Measurements from ENCODE around the gene INPP5J.

INPP5J gene

DNA sequence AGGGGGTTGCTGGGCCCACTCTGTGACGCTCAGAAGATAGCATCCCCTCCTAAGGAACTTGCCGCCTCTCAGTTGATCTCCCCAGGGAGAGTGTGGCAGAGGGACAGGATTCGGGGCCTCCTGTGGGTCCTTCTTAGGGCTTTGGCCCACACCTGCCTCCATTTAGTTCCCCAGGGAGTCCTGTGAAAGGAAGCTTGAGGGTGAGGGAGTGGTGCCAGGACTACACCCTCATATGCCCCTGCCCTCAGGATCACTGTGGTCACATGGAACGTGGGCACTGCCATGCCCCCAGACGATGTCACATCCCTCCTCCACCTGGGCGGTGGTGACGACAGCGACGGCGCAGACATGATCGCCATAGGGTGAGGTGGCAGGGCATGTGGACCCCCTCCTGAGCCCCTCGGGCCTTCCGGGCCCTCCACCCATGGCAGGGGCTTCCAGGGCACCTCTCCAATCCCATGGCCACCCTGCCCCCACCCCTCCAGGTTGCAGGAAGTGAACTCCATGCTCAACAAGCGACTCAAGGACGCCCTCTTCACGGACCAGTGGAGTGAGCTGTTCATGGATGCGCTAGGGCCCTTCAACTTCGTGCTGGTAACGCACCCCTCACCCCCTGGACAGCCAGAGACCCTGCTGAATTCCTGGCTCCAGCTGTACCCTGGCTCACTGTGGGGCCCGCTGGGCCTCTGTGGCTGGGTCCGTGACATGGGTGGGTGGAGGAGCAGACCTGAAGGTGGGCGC lies 3.5 kb downstream of the INPP5J start:
- DNase-seq (ENCODE audit: low spot score) = no peak

DNA sequence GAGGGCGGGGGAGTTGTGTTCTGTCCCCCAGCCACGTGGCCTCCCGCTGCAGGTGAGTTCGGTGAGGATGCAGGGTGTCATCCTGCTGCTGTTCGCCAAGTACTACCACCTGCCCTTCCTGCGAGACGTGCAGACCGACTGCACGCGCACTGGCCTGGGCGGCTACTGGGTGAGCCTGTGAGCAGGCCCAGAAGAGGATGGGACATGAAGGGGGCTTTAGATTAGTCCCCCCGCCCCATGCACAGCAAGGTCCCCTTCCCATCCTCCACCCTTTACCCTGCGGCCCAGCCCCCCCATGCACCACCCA lies 4.1 kb downstream of the INPP5J start:
- no peak for DNase-seq (ENCODE audit: low spot score)

DNA sequence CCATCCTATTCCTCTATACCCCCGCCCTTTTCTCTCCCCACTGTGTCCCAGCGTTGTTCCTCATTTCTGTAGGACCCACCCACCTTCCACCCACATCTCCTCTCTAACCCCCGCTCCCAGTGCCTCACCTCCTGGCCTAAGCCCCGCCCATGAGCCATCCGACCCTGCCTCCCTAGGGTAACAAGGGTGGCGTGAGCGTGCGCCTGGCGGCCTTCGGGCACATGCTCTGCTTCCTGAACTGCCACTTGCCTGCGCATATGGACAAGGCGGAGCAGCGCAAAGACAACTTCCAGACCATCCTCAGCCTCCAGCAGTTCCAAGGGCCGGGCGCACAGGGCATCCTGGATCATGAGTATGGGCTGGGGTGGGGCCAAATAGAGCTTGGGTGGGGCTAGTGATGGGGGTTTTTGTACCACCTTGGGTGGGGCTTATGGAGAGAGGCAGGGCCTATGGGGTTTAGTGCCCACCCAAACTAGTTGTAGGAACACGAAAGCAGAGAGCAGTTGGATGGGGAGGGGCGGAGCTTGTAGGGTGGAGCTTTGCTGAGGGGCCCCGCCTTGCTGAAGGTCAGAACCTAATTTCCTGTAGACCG lies 4.5 kb downstream of the INPP5J start:
- no peak for DNase-seq (ENCODE audit: low spot score)

DNA sequence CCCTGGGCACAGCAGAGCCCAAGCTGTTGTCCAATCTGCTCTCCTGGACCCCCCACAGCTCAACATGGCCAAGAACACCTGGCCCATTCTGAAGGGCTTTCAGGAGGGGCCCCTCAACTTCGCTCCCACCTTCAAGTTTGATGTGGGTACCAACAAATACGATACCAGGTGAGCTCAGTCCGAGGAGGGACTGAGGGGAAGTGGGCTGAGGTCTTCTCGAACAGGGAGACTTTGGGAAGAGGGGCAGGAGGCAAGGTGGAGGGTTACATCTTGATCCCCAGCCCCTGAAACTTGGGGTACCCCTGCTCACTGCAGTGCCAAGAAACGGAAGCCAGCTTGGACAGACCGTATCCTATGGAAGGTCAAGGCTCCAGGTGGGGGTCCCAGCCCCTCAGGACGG lies 5.4 kb downstream of the INPP5J start:
- no peak for DNase-seq (ENCODE audit: low spot score)

DNA sequence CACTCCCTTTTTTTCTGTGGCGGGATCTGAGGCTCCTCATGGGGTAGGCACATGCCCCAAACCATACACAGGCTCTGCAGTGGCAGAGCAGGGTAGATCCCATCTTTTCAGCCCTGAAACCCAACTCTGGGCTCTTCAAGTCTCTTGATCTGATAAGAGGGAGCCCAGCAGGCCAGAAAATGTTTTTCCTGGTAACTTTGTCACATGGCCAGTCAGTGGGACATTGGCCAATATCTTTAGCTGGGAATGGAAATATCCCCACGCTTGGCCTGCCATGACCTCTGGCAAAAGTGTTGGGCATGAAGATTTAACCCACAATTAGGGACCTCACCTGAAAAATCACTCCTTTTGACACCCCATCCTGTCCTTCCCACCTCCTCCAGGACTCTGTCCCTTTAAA lies 8.1 kb downstream of the INPP5J start:
- no peak for DNase-seq (ENCODE audit: low spot score)

DNA sequence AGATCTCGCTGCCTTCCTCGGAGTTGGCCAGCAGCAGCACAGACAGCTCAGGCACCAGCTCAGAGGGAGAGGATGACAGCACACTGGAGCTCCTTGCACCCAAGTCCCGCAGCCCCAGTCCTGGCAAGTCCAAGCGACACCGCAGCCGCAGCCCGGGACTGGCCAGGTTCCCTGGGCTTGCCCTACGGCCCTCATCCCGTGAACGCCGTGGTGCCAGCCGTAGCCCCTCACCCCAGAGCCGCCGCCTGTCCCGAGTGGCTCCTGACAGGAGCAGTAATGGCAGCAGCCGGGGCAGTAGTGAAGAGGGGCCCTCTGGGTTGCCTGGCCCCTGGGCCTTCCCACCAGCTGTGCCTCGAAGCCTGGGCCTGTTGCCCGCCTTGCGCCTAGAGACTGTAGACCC lies 11.1 kb downstream of the INPP5J start:
- peak; percentile 28 for DNase-seq (ENCODE audit: low spot score)

DNA sequence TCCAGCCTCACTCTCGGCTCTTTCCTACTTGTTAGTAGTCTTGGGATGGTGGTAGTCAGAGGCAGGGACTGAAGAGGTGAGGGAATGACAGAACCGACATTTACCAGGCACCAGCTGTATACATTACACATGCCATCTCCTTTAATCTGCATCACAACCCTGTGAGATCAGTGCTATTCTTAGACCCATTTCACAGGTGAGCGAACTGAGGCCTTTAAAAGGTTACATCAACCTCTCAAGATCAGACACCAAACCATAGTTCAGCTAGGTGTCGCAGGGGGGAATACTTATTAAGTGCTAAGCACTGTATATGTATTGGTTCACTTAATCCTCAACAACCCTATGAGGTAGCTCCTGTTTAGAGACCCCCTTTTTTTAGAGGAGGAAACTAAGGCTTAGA lies 11.9 kb downstream of the INPP5J start:
- no peak for DNase-seq (ENCODE audit: low spot score)

DNA sequence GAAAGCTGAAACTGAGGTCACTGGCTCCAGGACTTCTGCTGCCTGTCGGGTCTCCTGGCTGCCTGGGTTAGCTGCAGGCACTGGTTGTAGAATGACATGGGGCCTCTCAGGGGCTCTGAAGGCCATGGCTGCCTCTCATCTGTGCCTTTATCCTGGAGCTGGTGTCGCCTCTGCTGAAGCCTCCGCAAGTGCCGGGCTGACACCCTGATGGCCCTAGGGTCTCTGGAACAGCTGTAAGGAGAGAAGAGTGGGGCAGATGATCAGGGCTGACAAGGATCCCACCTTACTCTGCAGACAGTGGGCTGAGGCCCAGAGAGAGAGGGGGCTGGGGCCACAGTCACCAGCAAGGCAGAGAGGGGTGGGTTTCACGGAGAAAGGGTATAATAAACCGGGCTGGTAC lies 12.9 kb downstream of the INPP5J start:
- DNase-seq (ENCODE audit: low spot score) = peak; percentile 15

DNA sequence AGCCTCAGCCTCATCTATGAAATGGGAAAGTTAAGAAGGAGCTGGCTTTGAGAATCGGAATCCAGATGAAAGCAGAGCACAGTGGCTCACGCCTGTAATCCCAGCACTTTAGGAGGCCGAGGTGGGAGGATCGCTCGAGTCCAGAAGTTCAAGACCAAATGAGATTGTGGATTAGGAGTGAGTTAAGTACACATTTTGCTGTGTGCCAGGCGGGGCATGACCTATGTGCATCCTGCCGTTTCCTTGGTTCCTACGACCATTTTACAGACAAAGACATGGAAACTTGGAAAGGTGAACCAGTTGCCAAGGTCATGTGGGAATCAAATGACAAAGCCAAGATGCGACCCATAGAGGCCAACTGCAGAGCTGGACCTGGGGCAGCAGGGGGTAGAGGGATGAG lies 13.4 kb downstream of the INPP5J start:
- no peak for DNase-seq (ENCODE audit: low spot score)

DNA sequence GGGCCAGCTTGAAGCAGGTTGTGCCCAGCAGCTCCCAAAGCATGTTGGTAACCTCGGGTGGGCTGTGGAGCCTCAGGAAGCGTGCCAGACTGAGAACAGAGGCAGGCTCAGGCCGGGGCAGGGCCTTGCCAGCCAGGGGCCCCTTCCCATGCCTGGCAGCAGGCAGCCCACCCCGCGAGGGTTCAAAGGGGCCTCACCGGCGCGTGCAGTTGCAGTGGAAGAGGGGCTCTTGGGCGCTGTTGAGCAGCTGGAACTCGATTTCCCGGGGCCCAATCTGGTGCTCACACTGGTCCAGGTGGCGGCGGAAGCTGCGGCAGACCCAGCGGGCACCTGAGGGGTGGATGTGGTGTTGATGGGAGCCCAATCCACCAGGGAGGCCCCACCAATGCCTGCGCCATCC lies 13.9 kb downstream of the INPP5J start:
- DNase-seq (ENCODE audit: low spot score) = no peak

DNA sequence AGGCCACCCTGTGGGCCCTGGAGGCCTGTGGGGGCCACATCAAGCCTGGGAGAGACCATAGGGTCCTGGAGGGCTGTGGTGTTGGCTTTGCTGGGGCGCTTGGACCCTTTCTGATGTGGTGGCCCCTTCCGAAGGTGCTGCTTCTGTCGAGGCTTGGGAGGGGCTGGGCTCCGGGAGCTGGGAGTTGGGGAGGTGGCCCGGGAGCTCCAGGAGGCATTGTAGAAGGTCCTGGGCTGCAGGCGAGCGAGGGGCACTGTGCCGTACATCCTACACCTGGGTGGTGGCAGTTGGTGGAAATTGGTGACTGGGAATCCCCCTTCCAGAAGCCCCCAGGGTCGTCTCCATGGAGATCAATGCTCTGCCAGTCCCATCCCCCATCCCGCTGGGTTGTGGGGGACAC lies 15.0 kb downstream of the INPP5J start:
- DNase-seq (ENCODE audit: low spot score) = no peak

DNA sequence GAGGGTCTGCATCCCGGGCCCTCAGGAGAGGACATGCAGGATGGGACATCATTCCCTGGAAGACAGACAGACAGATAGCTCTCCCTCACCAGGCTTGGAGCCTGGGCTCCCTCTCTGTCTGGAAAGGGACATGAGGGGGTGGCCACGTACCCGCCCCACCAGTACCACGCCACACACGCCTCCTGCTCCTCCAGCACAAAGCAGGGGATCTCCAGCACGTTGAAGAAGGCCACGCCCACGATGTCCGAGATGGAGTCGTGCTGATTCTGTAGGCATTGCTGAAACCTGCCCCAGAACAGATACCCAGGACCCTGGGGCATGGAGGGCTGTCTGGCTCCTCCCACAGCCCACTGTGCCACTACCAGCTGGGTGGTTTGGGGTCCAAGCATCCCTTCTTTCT lies 15.4 kb downstream of the INPP5J start:
- no peak for DNase-seq (ENCODE audit: low spot score)

DNA sequence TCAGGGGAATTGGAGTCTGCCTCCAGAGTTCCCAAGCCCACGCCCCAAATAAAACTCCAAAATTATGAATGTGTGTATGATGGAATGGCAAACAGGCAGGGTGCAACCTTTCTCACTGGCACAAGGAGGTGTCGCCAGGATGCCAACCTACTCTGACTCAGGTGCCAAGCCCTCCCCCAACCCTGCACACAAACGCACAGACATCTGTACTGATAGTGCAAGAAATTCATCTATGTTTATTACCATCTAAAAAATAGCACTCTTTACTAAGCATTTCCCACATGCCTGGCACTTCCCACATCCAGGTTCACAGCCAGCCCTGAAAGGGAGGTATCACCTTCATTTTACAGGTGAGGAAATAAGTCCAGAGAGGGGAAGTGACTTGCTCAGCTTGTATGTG lies 16.3 kb downstream of the INPP5J start:
- DNase-seq (ENCODE audit: low spot score) = no peak

DNA sequence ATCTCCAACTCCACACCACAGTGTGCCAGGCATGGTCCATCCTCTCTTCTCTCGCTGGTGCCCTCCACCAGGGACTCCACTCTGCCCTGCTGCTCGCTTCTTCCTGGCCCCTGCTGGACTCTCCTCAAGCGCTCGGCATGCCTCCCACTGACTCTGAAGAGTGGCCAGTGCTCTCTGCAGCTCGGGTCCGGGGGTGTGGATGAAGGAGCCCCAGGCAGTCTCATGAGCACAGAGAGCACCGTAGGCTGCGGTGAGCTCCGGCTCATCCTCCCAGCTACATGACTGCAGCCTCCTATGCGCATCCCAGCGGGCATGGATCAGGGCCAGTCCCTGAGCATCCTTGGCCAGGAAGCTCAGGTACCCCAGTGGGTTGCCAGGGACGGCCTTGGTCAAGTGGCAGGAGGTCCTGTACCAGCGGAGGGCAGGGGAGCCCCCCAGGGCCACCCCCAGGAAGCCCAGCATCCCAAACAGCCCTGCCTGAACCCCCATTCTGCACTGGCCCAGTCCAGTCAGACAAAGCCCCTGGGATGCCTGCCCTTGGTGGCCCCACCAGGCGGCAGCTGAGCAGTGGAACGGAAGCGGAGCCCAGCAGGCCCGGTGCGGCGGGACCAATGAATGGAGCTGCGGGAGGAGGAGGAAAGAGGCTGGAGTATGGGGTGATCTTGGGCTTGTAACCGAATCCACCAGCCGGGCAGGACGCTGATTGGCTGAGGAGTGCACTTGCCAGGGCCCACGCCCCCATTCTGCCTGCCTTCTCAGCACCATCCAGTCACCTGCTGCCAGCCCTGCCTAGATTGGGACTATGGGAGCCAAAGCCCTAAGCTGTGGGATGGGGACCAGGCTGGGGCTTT lies 17.3 kb downstream of the INPP5J start, which contains the start of gene PLA2G3:
TSS of gene PLA2G3 (minus strand) at position 643 of the 851 bp plus-strand sequence. CDS start at position 489, 154 bp downstream.
- DNase-seq (ENCODE audit: low spot score) = peak; percentile 58

DNA sequence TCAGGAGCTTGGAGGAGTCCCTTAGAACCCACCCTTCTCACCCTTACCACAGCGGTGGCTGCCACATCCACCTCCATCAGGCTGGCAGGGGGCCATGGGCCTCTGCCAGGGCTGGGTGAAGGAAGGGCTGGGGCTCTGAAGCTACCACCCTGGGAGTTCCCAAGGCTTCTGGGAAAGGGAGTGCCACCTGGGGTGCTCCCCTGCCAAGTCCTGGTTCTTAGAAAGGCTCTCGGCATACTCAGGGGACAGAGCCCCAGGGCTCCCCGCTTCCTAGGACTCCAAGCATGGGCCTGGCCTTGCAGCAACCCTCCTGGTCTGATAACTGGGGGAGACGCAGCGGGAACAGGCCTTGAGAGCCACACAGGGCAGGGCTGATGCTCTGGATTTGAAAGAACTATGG lies 18.0 kb downstream of the INPP5J start:
- DNase-seq (ENCODE audit: low spot score) = peak; percentile 35

DNA sequence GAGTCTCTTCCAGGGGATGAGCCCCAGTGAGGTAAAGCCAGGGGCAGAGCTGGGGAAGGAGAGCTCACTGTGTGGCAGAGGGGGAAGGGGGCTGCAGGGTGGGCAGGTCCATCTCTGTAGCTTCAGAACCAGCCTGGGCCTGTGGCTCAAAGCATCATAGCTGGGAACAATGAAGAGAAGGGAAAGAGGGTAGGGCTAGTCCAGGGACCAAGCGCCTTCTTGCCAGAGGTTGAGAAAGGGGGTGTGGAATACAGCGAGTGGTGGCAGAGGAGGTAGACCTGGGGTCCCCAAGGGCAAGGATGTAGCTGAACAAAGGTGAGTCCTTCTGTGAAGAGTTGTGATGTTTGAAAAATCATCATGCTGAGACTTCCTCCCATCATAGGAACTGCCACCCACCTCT lies 18.8 kb downstream of the INPP5J start:
- DNase-seq (ENCODE audit: low spot score) = peak; percentile 18

DNA sequence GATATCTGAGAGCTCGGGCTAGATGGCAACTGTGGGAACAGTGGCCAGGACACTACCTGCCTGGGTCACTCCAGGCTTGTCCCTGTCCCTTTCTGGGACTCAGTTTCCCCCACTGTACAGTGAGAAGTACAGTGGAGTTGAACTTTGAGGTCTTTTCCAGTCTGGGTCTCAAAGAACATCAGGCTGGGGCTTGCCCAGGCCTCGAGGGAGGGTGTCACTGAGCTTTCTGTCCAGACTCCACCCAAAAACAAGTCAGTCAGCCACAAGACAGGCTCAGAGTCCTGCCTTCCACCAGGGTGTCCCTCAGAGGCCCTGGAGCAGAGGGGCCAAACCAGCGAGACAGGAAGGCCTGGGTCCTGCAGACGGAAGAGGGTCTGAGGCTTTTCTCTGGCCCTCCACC lies 19.5 kb downstream of the INPP5J start:
- peak; percentile 4 for DNase-seq (ENCODE audit: low spot score)

DNA sequence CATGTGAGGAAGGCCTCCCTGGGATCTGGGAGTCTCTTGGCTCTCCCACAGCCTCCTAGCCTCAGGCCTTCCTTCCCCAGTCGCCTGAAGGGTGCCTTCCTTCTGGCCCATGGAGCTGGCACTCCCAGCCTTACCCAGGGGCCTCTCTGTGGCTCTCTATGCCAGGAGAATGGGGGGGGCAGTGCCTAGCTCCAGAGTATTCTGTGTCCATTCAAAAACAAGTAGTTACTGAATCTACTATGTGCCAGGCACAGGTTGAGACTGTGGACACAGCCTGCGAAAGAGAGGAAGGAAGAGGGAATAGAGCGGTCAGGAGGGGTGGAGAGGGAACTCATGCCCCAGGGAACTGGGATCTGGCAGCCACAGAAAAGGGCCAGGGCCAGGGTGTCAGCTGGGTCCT lies 20.3 kb downstream of the INPP5J start:
- DNase-seq (ENCODE audit: low spot score) = no peak

DNA sequence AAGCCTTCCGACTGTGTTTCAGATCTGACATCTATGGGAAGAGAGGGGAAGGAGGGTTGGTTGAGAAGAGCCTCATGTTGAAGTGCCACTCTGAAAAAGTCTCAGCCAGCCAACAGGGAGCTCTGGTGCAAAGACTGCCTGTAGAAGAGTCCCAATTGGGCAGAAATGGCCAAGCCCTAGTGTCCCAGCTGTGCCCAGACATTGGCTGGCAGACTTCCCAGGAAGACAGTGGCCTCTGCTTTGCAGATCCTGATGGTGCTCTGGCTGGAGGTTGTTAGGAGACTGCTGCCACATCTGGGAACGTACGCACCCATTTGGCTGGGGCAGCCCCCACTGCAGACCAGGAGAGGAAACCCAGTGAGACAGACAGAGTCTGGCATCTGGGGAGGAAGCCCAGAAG lies 20.8 kb downstream of the INPP5J start:
- DNase-seq (ENCODE audit: low spot score) = no peak

DNA sequence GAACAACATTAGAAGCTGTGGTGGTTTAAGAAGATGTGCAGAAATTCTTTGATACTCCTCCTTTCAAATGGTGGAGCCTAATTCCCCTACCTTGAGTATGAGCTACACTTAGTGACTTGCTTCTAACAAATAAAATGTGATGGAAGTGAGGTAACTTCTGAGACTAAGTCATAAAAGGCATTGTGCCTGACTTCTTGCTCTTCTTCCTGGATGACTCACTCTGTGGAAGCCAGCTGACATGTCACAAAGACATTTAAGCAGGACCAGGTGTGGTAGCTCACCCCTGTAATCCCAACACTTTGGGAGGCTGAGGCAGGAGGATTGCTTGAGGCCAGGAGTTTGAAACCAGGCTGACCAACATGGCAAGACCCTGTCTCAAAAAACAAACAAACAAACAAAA lies 21.5 kb downstream of the INPP5J start:
- DNase-seq (ENCODE audit: low spot score) = no peak

DNA sequence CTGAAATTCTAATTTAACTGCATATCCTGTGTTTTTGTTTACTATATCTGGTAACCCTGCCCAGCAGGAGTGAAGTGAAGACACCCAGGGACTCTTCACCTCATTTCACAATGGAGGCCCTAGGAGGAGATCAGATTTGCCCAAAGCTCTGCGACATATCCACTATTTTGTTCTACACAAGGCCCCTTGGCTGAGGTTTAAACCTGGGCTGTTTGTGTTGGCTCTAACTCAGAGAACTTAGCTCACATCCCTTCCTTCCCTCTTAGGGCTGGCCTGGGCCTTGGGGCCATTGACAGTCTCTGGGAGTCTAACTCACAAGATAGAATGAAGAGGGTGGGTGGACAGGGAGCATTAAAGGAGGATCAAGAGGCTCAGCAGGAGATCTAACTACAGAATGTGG lies 25.7 kb downstream of the INPP5J start:
- DNase-seq (ENCODE audit: low spot score) = peak; percentile 28

DNA sequence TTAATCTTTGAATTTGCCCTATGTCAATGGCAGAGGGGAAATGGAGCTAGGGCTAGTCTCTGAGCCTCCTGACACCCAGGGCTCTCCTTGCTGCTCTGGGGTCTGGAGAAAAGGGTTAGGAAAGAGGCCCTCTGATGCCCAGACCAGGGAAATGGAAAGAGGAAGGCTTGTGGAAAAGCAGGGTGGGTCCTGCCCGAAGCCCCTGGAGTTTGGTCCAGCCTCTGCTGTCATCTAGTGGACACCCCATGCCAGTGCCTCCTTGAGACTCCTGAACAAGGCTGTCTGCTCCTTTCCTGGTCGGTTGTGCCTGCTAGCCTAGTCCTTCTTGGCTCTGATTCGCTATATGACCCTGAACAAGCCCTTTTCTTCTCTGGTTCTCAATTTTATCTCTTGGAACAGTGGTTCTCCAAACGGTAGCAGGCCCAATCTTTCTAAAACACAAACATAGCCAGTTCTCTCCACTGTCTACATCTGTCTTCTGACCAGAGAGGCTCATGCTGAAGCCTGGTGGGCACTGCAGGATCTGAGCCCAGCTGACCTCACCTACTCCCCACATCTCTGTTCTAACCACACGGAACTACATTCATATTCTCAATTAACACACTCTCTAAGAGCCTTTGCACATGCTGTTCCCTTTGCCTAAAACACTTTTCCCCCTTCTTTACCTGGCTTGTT lies 26.3 kb downstream of the INPP5J start:
- DNase-seq (ENCODE audit: low spot score) = peak; percentile 88

DNA sequence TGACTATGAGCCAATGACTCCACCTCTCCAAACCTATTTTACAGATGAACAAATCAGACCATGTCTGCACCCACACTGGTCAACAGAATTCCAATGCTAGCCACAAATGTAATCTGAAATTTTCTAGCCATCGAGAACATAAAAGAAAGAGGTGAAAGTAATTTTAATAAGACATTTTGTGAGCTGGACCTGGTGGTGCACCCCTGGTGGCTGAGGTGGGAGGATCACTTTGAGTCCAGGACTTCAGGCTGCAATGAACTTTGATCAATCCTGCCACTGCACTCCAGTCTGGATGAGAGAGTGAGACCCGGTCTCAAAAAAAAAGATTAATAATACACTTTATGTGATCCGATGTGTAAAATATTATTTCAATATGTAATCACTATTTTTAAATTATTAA lies 27.8 kb downstream of the INPP5J start:
- DNase-seq (ENCODE audit: low spot score) = peak; percentile 40

Data from D341Med (cell line).